ENCODE measurements around the gene HES2.

DNA sequence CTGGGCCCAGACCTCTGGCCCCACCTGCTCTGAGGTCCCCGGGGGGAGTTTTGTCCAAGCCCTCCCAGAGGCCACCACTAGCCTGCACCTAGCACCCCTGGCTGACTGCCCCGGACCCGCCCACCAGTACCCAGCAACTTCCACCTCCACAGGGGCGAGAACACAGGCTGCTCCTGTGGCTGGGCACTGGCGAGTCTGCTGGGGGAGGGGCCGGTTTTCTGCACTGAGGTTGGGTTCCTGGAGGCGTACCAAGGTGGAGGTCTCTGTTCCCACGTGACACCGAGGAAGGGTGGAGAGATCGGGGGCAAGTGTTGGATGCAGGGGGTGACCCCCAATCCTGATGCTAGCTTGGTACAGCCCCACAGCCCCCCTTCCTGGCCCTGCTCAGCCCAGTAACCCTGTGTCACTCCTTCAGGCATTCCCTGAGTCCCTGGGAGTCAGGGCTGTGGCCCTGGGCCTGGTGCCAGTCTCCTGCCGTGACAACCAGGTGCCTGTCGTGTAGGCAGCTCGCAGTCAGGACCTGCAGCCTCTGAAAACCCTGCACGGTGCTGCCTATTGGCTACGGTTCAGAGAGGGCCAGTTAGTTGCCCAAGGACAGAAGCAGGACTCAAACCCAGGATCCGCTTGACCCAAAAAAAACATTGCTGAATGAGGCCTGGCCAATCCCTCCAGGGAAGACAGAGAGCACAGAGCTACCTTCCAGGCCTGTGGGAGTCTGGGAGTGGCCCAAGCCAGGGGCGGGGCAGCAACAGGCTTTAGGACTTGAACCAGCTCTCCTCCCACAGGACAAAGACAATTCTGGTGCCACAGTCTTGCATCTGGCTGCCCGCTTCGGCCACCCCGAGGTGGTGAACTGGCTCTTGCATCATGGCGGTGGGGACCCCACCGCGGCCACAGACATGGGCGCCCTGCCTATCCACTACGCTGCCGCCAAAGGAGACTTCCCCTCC is 8.0 kb upstream of the HES2 start:
- TF ChIP-seq, protein P1, sequence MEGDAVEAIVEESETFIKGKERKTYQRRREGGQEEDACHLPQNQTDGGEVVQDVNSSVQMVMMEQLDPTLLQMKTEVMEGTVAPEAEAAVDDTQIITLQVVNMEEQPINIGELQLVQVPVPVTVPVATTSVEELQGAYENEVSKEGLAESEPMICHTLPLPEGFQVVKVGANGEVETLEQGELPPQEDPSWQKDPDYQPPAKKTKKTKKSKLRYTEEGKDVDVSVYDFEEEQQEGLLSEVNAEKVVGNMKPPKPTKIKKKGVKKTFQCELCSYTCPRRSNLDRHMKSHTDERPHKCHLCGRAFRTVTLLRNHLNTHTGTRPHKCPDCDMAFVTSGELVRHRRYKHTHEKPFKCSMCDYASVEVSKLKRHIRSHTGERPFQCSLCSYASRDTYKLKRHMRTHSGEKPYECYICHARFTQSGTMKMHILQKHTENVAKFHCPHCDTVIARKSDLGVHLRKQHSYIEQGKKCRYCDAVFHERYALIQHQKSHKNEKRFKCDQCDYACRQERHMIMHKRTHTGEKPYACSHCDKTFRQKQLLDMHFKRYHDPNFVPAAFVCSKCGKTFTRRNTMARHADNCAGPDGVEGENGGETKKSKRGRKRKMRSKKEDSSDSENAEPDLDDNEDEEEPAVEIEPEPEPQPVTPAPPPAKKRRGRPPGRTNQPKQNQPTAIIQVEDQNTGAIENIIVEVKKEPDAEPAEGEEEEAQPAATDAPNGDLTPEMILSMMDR (conservative IDR thresholded peaks at IDR 0.05 in 1 of 2, IDR thresholded peaks at IDR 0.05 in 1 of 2; ENCODE audit: low read depth in 1 of 2, low read length in 2 of 2): no peak
- TF ChIP-seq EZH2 (IDR thresholded peaks at IDR 0.05; ENCODE audit: low read length, missing control alignments): no peak

Measured in fibroblast of lung (primary cell).